HG03558 (cell line): Measurements from ENCODE around the gene ATOSB.
"Not testable (repeated sequence)": the region's sequence is repeated elsewhere in the genome, so short reads cannot be mapped to it uniquely, and the experiment has no call there.

ENCODE experiments used
- ATAC-seq: cut with Tn5 transposase; IDR thresholded peaks from one replicate; pipeline ENCODE4 v1.9.1; 2021; ENCODE audit warnings: moderate number of reproducible peaks; ENCODE audit not compliant: unreplicated experiment; ENCODE audit errors: extremely low read depth

Gene ATOSB

DNA sequence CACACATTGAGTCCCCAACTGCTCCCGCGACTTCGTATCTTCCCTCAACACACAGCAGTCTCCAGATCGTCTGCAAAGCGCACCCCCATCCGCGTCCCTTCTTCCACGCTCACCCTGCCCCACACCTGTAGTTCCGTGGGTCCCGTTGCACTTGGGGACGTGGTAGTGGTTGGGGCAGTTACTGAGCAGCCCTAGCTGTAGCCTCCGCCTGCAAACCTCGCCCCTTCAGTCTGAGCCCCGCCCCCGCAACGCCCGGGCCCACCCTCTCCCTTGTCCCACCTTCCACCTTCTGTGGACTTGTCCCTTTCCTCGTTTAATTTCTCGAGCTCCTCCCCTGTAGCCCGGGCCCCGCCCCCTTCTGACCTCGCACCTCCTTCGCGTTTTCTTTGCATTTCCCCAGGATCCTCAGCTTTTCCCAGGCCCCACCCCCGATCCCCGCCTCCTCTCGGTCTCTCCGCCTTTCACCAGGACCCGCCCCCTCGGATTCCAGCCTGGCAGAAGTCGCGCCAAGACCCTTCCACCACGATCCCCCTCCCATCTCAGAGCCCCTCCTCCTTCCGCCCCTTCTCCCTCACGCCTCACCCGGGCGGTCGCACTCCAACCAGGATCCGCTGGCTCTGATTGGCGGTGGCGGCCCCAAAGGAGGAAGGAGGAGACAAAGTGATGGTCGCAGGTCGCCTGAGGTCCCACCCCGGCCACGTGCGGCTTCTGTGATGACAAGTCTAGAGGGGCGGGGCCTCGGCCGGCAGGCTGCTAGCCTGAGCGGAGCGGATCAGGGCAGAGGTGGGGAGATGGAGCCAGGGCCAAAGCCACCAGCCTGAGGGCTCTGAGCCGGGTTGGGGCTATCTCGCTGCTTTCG is at the start of gene ATOSB:
TSS of gene ATOSB (minus strand) at position 183 of the 859 bp plus-strand sequence. CDS start 7,588 bp downstream, outside the sequence.
- peak; percentile 26 for ATAC-seq

DNA sequence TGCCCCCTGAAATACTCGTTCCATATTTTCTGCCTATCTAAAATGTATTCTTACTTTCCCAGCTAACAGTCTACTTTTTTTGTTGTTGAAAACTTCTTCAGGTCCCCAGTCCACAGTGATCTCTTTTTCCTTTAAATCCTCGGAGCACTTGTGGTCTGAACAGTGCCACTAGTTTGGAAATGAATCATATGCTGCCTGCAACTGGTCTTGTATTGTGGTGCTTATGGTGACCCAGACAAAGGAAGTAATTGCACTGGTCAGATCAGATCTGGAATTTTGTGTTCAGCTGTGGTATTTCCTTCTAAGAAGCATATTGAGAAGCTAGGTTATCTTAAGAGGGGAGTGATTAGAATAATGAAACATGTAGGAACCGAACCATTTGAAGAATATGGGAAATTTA is 49.0 kb upstream of the ATOSB start:
- ATAC-seq: no peak

- no peak for ATAC-seq
Observed at GRCh38 chr9:35163413-35163812, 47.8 kb upstream of the ATOSB start.

GRCh38 chr9:35162605-35163315 is 47.1 kb upstream of the ATOSB start:
- no peak for ATAC-seq

DNA sequence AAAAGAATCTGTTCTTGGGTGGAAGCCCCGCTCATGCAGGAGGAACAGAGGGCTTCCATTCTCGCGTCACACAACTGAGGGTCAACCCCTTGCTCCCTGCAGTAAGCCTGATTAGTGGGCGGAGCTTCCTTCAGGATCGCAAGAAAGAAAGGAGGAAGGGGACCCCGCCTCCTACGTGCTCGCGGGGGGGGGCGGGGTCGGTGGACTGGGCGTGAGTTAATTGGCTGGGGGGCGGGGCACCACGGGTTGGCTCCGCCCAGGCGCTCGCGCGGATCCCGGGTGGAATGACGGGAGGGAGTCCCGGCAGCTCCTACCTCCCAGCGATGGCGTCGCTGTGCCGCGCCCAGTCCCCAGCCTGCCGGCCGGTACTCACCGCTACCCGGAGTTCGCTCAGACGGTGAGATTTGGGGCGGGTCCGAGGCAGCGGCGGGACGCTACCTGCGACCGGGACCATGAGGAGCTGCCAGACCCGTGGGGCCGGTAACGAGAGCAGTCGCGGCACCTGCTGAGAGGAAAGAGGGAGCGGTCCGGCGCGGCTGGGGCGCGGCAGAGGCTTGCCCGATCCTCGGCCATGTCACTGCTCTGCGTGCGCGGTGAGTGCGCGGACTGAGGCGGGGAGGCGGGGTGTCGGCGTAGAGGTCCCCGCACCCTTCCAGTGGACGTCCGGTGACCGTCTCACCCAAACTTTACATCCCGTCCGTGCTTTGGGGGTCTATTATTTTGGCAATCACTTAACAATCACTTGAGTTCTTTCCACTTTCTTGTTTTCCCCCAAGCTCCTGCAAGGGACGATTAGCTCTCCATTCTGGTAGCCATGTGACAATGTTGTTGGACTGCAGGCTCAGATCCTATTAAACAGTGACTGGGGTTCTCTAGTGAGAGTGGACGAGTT is 46.3 kb upstream of the ATOSB start, which contains the start of gene UNC13B:
TSS of gene UNC13B (plus strand) at position 297 of the 892 bp plus-strand sequence. CDS start at position 572, 275 bp downstream.
- ATAC-seq: peak; percentile 37

- ATAC-seq: no peak
Observed at GRCh38 chr9:35158501-35159280, 43.0 kb upstream of the ATOSB start.

DNA sequence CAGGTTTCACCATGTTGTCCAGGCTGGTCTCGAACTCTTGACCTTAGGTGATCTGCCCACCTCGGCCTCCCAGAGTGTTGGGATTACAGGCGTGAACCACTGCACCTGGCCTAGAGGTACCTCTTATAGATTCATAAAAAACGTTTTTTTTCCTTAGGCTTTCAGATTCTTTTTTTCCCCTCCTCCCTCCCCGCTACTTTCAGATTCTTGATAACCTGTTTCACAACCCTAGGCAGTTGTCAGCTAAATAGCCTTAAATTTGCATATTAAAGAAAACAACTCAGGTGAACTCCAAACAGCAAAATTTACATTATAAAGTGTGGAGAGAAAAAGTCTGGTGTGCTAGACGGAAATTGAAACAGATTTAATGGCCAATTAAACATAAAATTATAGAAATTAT is 42.2 kb upstream of the ATOSB start:
- not testable (repeated sequence) for ATAC-seq

DNA sequence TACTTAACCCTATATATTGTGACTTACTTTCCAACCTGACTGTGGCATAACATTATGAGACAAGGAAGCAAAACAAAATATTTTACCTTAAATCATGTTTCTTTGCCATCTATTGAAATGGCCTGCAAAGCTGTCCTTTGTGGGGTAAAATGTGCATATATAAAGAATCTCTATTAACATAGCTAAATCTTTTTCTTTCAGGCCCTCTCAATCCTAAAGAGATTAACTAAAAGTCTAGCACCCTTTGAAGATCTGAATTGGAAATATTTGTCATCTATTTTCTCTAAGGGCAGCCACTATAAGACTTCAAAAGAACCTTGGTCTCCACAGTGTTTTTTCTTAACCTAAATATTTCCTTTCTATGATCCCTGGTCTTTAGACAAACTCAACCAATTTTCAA is 41.1 kb upstream of the ATOSB start:
- ATAC-seq: no peak

DNA sequence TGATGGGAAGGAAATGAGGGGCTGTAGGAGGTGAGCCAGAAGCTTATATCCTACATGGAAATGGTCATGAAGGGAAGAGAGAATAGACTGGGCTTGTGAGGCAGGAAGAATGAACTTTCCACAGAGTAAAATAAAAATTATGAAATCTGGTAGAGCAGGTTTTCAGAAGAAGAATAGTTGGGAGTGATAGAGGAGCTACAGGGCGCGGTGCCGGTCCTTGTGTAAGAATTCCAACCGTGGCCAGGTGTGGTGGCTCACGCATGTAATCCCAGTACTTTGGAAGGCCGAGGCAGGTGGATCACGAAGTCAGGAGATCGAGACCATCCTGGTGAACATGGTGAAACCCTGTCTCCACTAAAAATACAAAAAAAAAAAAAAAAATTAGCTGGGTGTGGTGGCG is 37.3 kb upstream of the ATOSB start:
- ATAC-seq: no peak

DNA sequence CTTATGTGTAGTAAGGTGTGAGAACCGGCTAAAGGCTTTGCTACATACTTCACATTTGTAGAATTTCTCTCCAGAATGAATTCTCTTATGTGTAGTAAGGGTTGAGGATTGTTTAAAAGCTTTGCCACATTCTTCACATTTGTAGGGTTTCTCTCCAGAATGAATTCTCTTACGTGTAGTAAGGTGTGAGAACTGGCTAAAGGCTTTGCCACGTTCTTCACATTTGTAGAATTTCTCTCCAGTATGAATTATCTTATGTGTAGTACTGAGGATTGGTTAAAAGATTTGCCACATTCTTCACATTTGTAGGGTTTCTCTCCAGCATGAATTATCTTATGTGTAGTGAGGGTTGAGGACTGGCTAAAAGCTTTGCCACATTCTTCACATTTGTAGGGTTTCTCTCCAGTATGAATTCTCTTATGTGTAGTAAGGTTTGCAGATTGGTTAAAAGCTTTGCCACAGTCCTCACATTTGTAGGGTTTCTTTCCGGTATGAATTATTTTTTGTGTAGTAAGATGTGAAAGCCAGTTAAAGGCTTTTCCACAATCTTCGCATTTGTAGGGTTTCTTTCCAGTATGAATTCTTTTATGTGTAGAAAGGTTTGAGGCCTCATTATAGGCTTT is 32.4 kb upstream of the ATOSB start:
- ATAC-seq: not testable (repeated sequence)

DNA sequence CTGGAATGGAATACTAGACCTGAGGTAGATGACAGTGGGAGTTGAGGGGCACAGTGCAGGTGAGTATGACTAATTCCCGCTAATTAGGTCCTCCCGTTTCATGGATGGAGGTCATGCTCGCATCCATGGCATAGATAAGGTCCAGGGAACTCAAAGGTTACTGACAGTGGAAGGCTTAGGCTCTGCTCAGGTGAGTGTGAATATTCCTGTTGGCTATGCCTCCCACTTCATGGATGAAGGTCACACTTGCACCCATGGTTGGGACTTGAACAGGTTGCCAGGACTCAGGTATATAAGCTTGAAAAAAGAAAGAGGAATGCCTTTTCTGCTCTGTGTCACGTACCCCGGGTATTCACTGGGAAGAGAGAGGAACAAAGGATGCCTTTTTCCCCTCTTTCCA is 26.4 kb upstream of the ATOSB start:
- ATAC-seq: no peak

- no peak for ATAC-seq
Observed at GRCh38 chr9:35140093-35140492, 24.4 kb upstream of the ATOSB start.

DNA sequence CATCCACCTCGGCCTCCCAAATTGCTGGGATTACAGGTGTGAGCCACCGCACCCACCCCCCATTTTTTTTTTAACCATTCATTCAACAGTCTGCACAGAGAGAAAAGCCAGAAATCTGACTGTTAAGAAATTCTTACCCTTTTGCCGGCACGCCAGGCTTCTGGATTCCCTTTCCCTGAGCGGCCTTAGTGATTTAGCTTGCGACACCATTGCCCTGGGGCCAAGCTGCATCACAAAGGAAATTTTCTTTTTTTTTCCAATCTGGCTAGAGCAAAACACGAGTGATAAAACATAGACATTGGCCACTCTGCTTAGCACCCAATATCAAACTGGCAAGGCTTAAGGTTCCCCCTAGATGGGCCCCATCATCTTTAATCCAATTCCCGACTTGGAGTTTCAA is 21.2 kb upstream of the ATOSB start:
- no peak for ATAC-seq

GRCh38 chr9:35135988-35136387 is 20.3 kb upstream of the ATOSB start:
- no peak for ATAC-seq

GRCh38 chr9:35134920-35135319 is 19.3 kb upstream of the ATOSB start:
- ATAC-seq: no peak

DNA sequence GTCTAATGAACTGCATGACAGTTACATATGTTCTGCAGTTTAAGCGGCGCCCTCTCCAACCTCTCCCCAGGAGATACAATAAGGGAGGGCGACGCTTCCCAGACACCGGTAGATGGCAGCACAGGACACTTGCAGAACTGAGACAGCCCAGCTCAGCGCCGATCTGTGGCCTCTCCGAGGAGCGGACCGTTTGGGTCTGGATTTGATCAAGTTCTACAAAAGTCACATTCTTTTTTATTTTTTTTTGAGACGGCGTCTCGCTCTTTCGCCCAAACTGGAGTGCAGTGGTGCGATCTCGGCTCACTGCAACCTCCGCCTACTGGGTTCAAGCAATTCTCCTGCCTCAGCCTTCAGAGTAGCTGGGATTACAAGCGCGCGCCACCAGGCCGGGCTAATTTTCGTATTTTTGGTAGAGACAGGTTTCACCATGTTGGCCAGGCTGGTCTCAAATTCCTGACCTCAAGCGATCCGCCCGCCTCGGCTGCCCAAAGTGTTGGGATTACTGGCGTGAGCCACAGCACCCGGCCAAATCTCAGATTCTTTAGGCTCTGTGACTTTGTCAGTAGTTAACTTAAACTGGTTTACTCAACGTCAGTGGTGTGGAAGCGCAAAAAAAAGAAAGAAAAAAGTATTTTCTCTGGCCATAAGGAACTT is 1.4 kb upstream of the ATOSB start:
- no peak for ATAC-seq

DNA sequence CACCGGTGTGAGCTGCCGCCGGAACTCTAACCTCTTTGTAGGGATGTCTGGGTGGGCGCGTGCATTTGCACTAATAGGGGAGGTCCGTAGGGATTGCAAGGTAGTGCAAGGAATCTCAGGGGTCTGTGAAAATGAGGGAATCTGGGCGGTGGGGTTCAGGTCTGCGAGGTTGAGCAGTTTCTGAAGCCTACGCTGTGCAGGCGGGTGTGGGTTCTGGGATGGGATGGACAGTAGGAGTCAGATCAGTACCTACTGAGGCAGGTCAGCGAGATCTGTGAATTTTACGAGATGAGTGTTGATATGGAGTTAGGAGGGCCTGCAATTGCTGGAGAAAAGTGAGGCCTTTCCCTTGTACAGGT is 856 bp upstream of the ATOSB start:
- ATAC-seq: no peak

GRCh38 chr9:35114840-35115628 is 628 bp downstream of the ATOSB start:
- no peak for ATAC-seq
